GM18907 (cell line): ENCODE results near the gene PCYOX1L.

ENCODE experiments used
- ATAC-seq: cut with Tn5 transposase; IDR thresholded peaks from one replicate; pipeline ENCODE4 v1.9.1; 2021; ENCODE audit warnings: mild to moderate bottlenecking, moderate library complexity; ENCODE audit not compliant: unreplicated experiment

PCYOX1L gene

GRCh38 chr5:149337736-149338135, 20.1 kb upstream of the PCYOX1L start:
- ATAC-seq = no peak

GRCh38 chr5:149338364-149338763, 19.5 kb upstream of the PCYOX1L start:
- ATAC-seq = no peak

DNA sequence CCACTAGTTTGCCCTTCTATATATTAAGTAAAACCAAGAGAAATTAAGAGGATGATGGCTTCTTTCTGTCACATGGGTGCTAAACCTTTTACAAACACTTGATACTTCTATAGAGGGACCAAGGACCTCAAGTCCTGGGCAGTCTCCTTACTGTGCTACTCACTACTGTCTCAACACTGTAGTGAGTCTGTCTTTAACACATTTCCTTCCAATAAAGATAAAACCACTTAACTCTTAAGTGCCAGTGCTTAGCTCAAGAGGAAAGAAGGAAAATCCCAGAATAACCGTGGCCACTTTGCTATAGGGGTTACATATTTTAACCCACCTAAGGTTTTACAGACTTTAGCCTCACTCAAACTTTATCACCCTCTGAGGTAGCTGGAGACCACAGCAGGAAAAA, 16.9 kb upstream of the PCYOX1L start:
- no peak for ATAC-seq

- no peak for ATAC-seq
Measured at GRCh38 chr5:149341876-149342275, 16.0 kb upstream of the PCYOX1L start.

- no peak for ATAC-seq
Measured at GRCh38 chr5:149344151-149344550, 13.7 kb upstream of the PCYOX1L start.

- ATAC-seq = peak; percentile 98
Measured at GRCh38 chr5:149345147-149345891, 12.5 kb upstream of the PCYOX1L start, which contains the start of gene GRPEL2. TSS of gene GRPEL2 (plus strand) at chr5:149345499. CDS start at chr5:149345540, 41 bp downstream.

DNA sequence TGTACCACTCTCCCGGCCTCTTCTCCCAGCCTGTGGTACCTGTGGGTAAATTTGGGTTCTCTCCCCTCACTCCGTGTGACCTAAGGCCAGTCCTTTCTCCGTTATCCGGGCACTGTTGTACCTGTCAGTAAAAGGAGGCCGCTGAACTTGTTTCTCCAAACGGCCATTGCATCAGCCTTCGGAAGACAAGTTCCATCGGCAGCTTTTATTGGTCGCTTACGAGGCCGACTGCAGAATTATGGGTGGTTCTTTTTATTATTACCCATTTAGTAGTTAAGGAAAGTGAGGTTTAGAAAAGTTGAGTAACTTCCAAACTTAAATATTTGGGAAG, 12.0 kb upstream of the PCYOX1L start:
- peak; percentile 8 for ATAC-seq

DNA sequence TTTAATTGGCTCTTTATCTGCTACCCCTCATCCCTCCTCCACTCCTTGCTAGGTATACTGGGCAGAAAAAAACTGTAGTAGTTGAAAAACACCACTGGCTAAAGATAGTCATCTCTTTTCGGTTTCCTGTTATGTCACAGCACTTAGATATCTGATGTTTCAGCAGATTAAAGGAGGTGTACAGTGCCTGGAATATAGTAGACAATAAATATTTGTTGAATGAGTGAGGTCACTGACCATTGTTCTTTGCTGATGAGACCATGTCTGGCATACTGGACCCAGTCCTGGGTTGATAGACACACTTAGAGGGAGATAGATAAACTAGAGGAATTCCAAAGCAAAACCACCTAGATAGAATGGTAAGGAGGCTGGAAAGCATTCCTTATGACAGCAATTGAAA, 9.3 kb upstream of the PCYOX1L start:
- no peak for ATAC-seq

DNA sequence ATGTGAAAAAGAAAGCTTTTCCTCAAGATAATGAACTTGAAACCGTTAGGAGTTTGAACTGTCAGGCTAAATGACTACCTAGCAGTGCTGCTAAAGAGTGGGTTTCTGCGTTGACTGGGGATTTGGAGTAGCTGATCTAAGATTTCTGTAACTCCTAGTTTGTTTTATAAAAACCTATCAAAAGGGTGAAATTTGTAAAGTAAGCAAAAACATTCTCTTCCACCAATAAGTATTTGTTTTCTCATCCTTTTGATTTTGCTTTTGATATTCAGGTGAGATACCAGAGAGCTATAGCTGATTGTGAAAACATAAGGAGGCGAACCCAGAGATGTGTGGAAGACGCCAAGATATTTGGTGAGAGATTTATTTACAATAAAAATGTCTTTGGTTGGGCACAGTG, 8.5 kb upstream of the PCYOX1L start:
- ATAC-seq = no peak

- no peak for ATAC-seq
Measured at GRCh38 chr5:149352169-149352568, 5.7 kb upstream of the PCYOX1L start.

- ATAC-seq = no peak
Measured at GRCh38 chr5:149353911-149354310, 3.9 kb upstream of the PCYOX1L start.

- no peak for ATAC-seq
Measured at GRCh38 chr5:149355688-149356087, 2.2 kb upstream of the PCYOX1L start.

- ATAC-seq = no peak
Measured at GRCh38 chr5:149356391-149356790, 1.5 kb upstream of the PCYOX1L start.

GRCh38 chr5:149358294-149358651, 427 bp downstream of the PCYOX1L start:
- peak; percentile 22 for ATAC-seq

- ATAC-seq = no peak
Measured at GRCh38 chr5:149358868-149359495, 1.1 kb downstream of the PCYOX1L start.

DNA sequence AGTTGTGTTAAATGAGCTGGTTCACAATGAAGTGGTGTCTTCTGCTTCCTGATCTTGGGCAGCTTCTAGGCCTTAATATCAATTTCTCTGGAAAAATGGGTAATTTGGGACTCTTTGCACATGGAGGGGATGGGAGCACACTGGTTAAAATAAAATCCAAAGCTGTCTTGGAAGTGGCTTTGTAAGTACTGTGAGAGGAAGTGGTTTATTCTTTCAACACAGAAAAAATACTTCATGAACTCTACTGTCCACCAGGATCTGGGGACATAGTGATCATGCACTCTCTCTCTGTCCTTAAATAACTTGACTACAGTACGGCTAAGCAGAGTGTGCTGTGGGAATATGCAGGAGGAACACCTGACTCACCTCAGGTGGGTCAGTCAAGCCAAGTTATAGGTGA, 2.4 kb downstream of the PCYOX1L start:
- no peak for ATAC-seq

DNA sequence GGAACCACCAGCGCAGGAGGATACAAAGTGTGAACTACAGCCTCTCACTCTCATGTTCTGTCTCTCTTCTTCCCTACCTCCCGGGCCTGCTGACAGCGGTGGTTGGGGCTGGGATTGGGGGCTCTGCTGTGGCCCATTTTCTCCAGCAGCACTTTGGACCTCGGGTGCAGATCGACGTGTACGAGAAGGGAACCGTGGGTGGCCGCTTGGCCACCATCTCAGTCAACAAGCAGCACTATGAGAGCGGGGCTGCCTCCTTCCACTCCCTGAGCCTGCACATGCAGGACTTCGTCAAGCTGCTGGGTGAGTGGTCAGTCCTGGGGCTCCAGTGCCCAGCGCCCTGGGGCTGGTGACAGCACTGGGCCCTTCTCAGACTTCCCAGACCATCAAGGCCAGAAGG, 4.7 kb downstream of the PCYOX1L start:
- no peak for ATAC-seq

DNA sequence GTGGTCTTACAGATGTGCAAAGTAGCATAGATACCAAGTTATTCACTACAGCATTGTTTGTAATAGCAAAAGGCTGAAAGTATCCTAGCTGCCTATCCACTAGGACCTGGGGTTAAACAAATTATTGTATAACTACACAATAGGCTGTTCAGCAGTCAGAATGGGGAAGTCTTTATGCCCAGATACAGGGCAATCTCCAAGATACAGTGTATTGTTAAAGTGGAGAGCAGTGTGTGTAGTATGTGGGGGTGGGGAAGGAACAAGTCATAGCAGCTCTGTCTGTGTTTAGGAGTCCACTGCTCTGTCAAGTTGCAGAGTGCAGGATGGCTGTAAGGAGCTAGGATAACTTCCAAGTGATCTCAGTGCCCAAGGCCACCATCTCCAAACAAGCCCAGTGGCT, 5.5 kb downstream of the PCYOX1L start:
- ATAC-seq = no peak

DNA sequence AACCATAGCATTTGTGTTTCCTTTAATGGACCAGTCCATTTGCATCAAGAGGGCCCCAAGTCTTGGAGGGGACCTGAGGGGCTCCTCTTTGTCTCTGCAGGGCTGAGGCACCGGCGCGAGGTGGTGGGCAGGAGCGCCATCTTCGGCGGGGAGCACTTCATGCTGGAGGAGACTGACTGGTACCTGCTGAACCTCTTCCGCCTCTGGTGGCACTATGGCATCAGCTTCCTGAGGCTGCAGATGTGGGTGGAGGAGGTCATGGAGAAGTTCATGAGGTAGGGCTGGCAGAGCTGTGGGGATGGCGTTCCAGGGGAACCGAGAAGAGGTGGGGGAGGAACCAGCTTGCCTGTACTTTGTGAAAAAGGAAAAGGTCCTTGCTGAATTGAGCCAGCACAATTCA, 6.1 kb downstream of the PCYOX1L start:
- no peak for ATAC-seq

DNA sequence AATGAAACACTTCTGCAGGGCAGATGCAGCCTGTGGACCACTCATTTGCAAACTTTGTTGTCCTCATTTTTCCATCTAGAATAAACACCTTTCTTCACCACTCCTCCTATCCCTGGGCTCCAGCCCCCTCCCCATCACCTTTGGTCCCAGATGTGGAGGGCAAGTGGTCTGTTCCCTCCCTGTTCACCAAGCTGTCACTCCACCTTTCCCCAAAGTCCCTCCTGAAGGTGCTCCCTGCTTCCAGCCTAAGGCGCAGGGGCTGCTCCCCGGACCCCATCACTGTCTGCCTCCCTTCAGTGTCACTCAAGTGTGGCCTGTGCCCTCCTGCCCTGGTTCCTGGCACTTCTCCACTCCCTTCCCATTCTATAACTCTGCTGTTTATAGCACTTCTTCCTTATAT, 6.9 kb downstream of the PCYOX1L start:
- ATAC-seq = no peak

- ATAC-seq = no peak
Measured at GRCh38 chr5:149365418-149365817, 7.6 kb downstream of the PCYOX1L start.

DNA sequence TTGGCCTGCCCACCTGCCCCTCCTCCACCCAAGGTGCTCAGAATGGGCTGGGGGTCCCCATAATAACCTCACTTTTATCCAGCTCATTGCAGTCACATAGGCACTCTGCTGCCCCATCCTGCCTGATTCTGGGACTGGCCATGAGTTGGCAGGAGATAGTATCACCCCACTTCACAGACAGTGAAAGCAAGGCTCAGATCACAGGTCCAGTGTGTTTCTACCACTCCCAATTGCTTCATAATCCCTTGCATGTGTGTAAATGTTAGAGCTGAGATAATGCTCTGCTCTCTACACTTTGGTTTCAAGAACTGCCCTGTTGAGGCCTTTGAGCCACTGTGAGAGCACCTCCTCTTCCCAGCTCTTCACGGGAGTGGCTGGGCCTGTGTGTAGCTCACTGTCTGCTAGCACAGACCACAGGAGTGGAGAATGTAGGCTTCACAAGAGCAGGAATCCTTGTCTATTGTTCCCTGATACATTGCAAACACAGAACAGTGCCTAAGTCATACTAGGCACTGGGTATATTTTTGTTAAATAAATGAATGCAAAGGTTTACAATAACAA, 8.4 kb downstream of the PCYOX1L start:
- ATAC-seq = no peak
